ENCODE measurements around the gene CDK15. TPM values are rescaled to one million over a fixed set of nuclear protein-coding genes. Genes with fewer than 3 reads are reported as not detected.
"Not testable (repeated sequence)": the region's sequence is repeated elsewhere in the genome, so short reads cannot be mapped to it uniquely, and the experiment has no call there.

The CDK15 gene
- total RNA-seq, result not detected

DNA sequence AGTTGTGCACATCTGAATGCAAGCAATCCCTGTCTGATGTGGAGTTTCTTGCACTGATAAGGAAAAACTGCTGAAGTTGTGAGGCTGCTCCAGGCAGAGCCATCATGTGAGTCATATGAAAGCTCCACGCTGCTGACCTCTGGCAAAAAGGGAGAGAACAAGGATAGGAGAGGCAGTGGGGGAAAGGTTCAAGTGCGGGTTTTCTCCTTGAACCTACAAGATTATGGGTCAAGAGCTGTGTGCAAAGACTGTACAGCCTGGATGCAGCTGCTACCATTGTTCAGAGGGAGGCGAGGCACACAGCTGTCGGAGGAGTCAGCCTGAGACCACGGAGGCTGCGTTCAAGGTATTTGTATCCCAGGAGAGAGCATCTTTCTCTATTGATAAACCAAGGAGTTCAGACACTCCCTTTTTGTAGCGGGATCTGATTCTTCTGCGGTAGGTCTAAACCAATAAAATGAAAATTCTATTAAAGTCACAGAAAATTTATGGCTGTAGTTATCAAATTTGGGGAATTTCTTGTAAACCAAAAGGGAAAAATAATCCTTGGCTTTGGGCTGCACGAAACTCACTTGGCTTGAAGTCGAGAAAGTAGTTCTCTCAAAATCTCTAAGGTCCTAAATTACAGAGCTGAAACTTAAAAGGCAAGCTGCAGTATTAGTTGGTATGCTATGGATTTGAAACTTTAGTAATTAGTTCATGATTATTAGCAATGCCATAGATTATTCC, at the start of gene CDK15:
Gene CDK15, plus strand, starts transcription at position 96 of the 729 bp plus-strand sequence. Its CDS starts 128 bp downstream, at position 224.
- H3K27me3 ChIP-seq (ENCODE audit: insufficient read depth, low read length), result peaks cover 5% of the 10 kb centered on the region
- no peak within 1 kb of the TSS for H3K4me3 ChIP-seq (ENCODE audit: low read length)
- H3K4me1 ChIP-seq (ENCODE audit: insufficient read depth, low read length), result no peaks in the 10 kb centered on the region
- no peaks in the 10 kb centered on the region for H3K9me3 ChIP-seq (ENCODE audit: low read depth, low read length)

DNA sequence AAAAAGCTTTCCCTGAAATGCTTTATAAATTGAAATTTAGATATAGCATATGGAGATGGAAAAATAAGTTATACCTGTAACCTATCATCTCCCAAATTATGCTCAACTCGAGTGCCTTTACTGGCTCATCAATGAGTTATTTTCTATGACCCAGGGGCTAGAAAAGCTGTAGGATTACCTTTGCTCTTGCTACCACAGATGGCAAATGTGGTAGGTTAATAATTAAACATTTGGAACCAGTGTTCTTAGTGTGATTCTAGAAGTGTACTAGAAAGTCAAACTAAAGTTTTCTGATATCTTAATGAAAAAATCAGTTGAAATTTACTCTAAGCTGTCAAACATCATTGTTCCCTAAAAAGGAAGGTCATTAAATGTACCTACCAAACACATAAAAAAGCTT, 48.1 kb upstream of the CDK15 start:
- Histone ChIP-seq H3K27me3 (ENCODE audit: insufficient read depth, low read length) (no peaks in the 10 kb centered on the region), H3K4me3 (ENCODE audit: low read length) (no peak overlapping the region), H3K4me1 (ENCODE audit: insufficient read depth, low read length) (no peaks in the 10 kb centered on the region), H3K9me3 (ENCODE audit: low read depth, low read length) (no peaks in the 10 kb centered on the region)

DNA sequence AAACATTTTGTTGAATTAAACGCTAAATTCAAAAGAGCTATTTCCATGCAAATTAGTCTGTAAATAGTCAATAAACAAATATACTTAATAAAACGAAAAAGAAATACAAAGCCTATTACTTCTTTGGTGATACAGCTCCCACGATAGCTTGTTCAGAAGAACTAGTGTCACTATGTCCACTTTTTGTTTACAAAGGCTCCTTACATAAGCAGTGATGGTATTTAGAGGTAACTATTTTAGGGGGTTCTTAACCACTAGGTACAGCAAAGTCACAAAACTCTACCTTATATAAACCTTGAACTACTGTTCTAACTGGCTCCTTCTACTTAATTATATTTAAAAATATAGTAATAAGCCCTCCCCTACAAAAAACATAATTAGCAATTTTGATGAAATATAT, 47.5 kb upstream of the CDK15 start:
- H3K4me1 ChIP-seq (ENCODE audit: insufficient read depth, low read length), result no peaks in the 10 kb centered on the region
- H3K4me3 ChIP-seq (ENCODE audit: low read length), result no peak overlapping the region
- H3K27me3 ChIP-seq (ENCODE audit: insufficient read depth, low read length), result no peaks in the 10 kb centered on the region
- no peaks in the 10 kb centered on the region for H3K9me3 ChIP-seq (ENCODE audit: low read depth, low read length)

DNA sequence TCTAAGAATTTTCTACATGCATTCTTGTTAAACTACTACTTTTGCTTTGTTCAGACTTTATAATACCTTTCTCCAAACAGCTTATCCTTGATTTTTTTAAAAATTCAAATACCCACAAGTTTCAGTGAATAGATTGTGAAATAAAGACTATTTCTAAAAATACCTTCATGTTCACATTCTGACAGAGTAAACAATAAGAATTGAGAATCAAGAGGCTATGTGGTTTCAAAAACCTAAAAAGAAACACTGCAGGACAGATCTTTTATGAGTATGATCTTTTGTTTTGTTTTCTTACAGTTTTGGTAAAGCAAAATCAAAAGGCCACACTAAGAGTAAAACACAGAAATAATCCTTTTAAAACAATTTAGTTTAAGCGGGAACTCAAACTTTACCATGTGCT, 46.8 kb upstream of the CDK15 start:
- no peaks in the 10 kb centered on the region for H3K27me3 ChIP-seq (ENCODE audit: insufficient read depth, low read length)
- H3K4me3 ChIP-seq (ENCODE audit: low read length), result no peak overlapping the region
- H3K4me1 ChIP-seq (ENCODE audit: insufficient read depth, low read length), result no peaks in the 10 kb centered on the region
- no peaks in the 10 kb centered on the region for H3K9me3 ChIP-seq (ENCODE audit: low read depth, low read length)

DNA sequence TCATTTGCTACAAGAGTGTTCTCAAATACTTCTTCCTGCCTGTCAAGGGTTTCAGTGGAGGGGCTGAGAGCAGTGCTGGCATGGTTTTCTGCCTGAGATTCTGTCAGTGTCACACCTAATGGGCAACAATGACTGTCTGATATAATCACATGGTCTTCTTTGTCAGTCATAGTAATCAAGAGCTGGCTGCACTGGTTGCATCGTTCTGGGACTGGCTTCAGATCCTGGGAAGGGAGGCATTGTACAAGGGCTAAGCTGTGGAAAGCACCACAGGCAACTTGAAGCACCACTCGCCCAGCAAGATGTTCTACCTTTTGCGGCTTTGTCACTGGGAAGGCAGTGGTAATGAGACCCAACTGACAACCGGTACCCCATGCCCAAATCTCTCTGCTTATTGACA, 45.2 kb upstream of the CDK15 start:
- no peaks in the 10 kb centered on the region for H3K4me1 ChIP-seq (ENCODE audit: insufficient read depth, low read length)
- no peaks in the 10 kb centered on the region for H3K9me3 ChIP-seq (ENCODE audit: low read depth, low read length)
- H3K4me3 ChIP-seq (ENCODE audit: low read length), result no peak overlapping the region
- no peaks in the 10 kb centered on the region for H3K27me3 ChIP-seq (ENCODE audit: insufficient read depth, low read length)

DNA sequence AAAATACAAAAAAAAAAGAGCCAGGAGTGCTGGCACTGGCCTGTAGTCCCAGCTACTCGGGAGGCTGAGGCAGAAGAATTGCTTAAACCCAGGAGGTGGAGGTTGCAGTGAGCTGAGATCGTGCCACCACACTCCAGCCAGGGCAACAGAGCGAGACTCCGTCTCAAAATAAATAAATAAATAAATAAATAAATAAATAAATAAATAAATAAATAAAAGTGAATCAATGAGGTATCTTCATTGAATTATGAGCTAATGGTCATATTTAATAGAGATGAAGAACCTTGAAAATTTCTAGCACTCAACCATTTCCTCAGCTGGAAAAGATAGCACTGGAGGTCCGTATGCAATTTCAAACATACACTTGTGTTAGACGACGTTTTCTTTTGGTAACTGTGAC, 41.9 kb upstream of the CDK15 start:
- not testable (repeated sequence) for H3K4me3 ChIP-seq (ENCODE audit: low read length); H3K4me1 ChIP-seq (ENCODE audit: insufficient read depth, low read length); H3K9me3 ChIP-seq (ENCODE audit: low read depth, low read length); H3K27me3 ChIP-seq (ENCODE audit: insufficient read depth, low read length)

DNA sequence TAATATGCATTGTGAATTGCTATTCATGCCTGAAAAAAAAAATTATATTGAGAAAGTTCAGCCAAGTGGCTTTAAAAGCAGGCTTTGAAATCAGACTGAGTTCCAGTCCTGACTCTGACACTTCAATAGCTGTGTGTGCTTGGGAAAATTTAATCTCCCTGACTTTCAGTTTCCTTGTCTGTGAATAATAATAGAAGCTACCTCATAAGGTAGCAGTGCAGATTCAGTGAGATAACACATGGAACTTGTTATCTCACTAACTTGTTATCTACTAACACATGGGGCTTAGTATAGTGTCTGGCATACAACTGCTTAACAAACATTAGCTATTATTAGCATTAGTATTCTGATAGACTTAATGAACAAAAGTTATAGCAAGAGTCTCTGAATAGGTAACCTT, 40.5 kb upstream of the CDK15 start:
- Histone ChIP-seq H3K4me3 (ENCODE audit: low read length) (no peak overlapping the region), H3K4me1 (ENCODE audit: insufficient read depth, low read length) (no peaks in the 10 kb centered on the region)

DNA sequence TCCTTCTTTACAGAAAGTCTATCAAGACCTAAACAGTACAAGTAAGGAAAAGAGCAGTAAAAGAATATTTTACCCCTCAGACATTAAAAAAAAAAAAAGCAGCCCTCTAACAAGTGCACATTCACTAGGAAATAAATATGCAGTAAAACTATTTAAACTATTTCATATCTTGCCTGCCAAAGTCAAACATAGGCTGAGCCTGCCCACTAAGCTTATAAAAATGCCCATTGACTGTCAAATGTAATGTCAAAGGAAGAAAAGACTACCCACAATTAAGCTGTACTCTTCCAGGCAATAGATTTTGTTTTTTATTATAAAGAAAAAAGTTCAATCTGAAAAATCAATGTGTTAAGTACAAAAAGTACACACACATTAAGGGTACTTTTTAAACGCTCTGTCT, 37.4 kb upstream of the CDK15 start:
- no peaks in the 10 kb centered on the region for H3K27me3 ChIP-seq (ENCODE audit: insufficient read depth, low read length)
- H3K9me3 ChIP-seq (ENCODE audit: low read depth, low read length), result no peaks in the 10 kb centered on the region
- H3K4me3 ChIP-seq (ENCODE audit: low read length), result no peak overlapping the region
- H3K4me1 ChIP-seq (ENCODE audit: insufficient read depth, low read length), result no peaks in the 10 kb centered on the region

More for the DNA sequence above, 40.5 kb upstream of the CDK15 start:
- no peaks in the 10 kb centered on the region for H3K9me3 ChIP-seq (ENCODE audit: low read depth, low read length)
- no peaks in the 10 kb centered on the region for H3K27me3 ChIP-seq (ENCODE audit: insufficient read depth, low read length)

DNA sequence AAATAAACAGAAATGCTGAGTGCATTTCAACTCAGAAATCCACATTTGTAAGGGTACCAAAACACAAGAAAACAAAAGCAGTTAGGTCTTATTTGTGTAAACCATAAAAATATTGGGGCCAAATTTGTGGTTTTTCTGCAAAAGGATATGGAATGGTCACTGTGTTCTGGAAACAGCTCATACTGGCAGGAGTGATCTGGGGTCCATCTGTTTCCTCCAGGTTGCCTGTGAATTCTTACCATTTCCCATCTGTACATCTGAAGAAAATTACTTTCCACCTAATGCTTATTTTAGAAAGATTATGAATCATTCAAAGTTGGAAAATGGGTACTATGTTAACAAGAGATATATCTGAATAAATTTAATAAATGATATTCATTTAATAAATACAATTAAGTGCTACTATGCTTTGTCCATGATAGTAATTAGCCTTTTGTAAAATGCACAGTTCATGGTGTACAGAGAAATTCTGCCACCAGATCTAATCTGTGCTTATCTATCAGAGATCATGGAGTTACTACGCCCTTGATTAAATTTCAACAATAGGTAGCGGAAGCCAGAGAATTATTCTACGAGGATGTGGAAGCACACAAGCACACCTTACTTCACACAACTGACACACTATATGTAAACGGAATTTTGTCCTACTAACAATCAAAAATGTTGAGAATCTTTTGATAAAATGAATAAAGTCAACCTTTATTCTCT, 36.5 kb upstream of the CDK15 start:
- Histone ChIP-seq H3K4me3 (ENCODE audit: low read length) (no peak overlapping the region), H3K27me3 (ENCODE audit: insufficient read depth, low read length) (no peaks in the 10 kb centered on the region), H3K4me1 (ENCODE audit: insufficient read depth, low read length) (no peaks in the 10 kb centered on the region), H3K9me3 (ENCODE audit: low read depth, low read length) (no peaks in the 10 kb centered on the region)

DNA sequence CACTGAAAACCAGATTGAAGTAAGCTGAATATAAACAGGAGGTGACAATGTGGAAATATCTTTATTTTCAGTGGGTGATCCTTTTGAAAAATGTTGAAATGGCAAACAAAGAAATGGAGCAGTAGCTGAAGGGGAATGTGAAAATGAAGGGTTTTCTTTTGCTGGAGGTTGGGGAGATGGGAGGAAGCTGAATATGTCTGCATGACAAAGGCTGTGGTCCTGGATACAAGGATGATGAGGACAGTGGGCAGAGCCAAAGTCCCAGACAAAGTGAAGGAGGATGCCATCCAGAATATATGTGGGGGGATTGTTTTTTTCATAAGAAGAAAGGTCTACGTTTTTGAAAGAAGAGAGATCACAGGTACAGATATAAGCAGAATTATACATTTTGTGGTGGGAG, 32.3 kb upstream of the CDK15 start:
- Histone ChIP-seq H3K9me3 (ENCODE audit: low read depth, low read length) (no peaks in the 10 kb centered on the region), H3K4me1 (ENCODE audit: insufficient read depth, low read length) (no peaks in the 10 kb centered on the region), H3K4me3 (ENCODE audit: low read length) (no peak overlapping the region), H3K27me3 (ENCODE audit: insufficient read depth, low read length) (no peaks in the 10 kb centered on the region)

DNA sequence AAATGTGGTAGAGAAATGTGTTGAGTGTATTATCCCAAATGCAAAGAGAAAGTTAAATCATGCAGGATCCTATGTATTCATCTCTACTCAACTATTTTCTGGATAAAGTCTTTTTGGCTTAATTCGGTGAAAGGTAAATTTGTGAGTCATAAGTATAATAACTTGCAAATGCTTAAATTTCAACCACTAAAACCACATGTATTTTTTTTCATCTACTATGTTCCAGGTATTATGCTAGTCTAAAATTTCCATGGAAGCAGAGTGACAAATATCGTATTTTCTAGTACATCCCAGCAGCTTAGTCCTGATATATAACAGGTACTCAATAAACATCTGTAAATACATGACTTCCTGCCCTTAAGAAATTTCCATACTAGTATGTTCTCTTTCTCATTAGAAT, 31.8 kb upstream of the CDK15 start:
- no peaks in the 10 kb centered on the region for H3K9me3 ChIP-seq (ENCODE audit: low read depth, low read length)
- H3K27me3 ChIP-seq (ENCODE audit: insufficient read depth, low read length), result no peaks in the 10 kb centered on the region
- H3K4me1 ChIP-seq (ENCODE audit: insufficient read depth, low read length), result no peaks in the 10 kb centered on the region
- no peak overlapping the region for H3K4me3 ChIP-seq (ENCODE audit: low read length)

DNA sequence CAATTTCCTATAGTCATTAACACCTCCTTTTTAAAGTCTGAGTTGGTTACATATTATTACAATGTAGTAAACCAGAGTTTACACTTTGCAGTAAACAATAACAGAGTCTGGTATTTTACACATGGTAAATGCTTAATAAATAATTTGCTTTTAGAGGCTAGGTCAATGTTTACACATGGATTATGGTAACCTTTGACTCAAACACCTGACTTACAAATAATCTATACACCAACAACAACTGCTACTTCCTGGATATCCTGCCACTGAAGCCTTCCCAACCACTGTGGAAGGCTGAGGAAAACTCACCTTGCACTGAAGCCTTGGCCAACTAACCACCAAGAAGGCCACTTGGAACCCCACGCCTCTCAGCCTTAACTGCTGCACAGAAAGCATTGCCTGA, 31.0 kb upstream of the CDK15 start:
- no peaks in the 10 kb centered on the region for H3K9me3 ChIP-seq (ENCODE audit: low read depth, low read length)
- no peaks in the 10 kb centered on the region for H3K27me3 ChIP-seq (ENCODE audit: insufficient read depth, low read length)
- no peak overlapping the region for H3K4me3 ChIP-seq (ENCODE audit: low read length)
- H3K4me1 ChIP-seq (ENCODE audit: insufficient read depth, low read length), result peaks cover 6% of the 10 kb centered on the region

DNA sequence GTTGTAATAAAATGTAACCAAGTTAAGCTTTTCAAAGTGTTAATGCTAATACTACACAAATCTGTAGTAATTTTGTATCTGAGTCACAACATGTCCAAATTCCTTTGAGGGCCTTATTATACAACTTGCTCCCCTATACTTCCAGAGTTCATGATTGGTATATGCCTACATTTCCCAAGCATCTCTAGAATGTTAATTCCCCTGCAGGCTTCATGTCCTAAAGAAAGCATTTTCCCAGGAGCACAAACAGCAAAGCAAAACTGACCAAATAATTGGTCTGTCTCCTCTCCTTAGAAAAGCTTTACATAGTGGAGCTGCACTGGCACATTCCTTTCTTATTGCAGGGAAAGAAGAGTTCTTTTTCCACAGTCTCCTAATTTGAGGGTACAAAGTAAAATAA, 29.3 kb upstream of the CDK15 start:
- H3K27me3 ChIP-seq (ENCODE audit: insufficient read depth, low read length), result peaks cover under 1% of the 10 kb centered on the region
- H3K4me3 ChIP-seq (ENCODE audit: low read length), result no peak overlapping the region
- no peaks in the 10 kb centered on the region for H3K9me3 ChIP-seq (ENCODE audit: low read depth, low read length)
- H3K4me1 ChIP-seq (ENCODE audit: insufficient read depth, low read length), result peaks cover 16% of the 10 kb centered on the region

DNA sequence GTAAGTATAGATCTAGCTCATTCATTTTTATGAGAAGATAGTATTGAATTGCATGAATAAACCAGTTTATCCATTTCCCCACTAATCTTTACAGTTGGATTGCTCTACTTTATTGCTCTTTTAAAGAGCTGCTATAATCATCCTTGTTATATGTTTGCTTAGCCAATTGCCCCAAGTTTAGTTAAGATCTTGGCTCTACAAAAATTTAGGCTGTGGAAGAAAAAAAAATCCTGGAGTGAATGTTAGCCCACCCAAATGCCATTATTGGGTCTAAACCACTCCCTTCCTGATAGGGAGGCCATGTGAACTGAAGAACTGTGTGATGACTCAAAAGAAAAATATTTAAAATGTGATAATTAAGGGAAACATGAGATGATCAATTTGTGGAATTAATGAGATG, 28.5 kb upstream of the CDK15 start:
- Histone ChIP-seq H3K4me3 (ENCODE audit: low read length) (no peak overlapping the region), H3K4me1 (ENCODE audit: insufficient read depth, low read length) (peaks cover 17% of the 10 kb centered on the region), H3K9me3 (ENCODE audit: low read depth, low read length) (no peaks in the 10 kb centered on the region), H3K27me3 (ENCODE audit: insufficient read depth, low read length) (peaks cover 3% of the 10 kb centered on the region)

DNA sequence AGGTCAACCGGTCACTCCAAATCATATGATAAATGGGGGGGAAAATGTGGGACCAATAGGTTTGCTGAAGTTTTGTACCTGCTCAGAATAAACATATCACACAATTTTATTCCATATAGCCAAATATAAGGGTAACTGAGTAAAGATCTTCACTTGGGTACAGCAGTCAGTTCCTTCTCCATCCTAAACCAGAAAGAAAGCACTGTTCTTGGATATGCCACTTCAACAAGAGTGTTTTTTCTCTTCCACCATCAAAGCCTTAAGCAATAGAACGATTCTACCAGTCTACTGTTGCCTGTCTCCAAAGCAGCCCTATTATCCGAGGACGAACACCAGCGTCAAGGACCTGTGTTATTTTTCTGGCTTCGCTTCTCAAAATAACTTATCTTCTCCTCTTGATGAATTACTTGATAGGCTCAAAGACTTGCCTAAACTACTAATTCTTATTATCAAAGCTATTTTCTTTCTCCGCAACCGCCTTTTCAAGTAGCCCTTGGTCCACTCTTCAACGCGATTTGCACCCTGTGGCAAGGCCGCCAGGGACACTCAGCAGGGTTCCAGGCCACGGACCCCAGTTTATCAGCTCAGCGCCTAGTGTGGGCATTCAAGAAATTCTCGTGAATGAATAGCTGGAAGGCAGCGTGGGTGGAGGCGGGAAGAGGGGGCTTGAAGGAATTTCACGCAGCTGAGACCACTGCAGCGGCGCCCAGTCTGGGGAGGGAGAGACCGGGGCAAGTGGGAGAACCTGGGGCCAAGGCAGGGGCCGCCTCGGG, 26.2 kb upstream of the CDK15 start:
- H3K27me3 ChIP-seq (ENCODE audit: insufficient read depth, low read length), result peaks cover 5% of the 10 kb centered on the region
- H3K4me1 ChIP-seq (ENCODE audit: insufficient read depth, low read length), result peaks cover 17% of the 10 kb centered on the region
- H3K4me3 ChIP-seq (ENCODE audit: low read length), result peak overlapping the region; percentile 92
- H3K9me3 ChIP-seq (ENCODE audit: low read depth, low read length), result no peaks in the 10 kb centered on the region

All from mononuclear cell (primary cell).